Measurements from ENCODE around the gene TBC1D7.

DNA sequence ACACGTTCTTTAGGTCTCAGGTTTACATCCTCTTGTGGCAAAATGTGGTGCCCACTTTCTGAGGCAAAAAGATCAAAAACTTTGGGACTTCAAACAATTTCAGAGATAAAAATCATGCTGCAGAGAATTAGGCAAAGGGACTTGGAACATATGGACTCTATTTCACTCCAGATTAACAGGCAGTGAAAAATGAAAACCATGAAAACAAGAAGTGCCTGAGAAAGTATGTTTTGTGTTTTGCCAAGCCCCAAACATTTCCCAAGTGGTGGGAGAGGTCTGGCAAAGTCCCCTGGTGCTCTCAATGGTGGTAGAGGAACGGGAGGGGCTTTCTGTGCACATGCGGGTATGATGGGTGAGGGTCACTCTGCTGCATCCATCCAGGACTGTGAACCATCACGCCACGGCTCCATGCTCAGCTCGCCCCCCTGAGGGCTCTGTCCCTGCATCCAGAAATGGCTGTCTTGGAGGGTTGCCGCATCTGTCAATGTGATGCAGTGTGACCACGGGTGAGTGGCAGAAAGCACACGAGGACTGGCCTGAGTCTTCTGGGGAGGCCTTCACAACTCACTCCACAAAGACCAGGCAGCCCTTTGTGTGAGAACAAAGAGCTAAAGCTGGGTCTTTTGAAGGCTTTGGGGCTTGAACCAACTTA is 43.2 kb upstream of the TBC1D7 start:
- TF ChIP-seq CTCF (IDR thresholded peaks at IDR 0.05; ENCODE audit: low read depth, low read length), result no peak
- TF ChIP-seq POLR2A (IDR thresholded peaks at IDR 0.05; ENCODE audit: extremely low read depth, insufficient read length), result no peak

All from NB4 (cell line).